ENCODE results near the gene RGL1.
A peak's percentile ranks its signal among the peaks of the same experiment; 100 is the strongest.

Gene RGL1

DNA sequence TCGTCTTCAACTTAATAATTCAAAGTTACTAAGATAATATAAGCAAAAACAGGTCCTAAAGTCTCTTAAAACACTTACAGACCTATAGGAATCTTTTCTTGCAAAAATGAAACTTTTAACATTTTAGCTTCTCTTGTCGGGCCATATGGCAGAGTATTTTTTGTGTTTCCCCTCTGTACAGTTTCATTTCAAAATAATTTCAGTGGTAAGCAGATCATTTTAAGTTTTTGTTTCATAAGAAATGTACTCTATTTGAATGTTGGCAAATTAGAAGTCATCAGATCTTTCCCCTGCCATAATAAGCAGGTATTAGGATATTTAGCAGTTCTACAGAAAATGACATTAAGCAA, 37.9 kb downstream of the RGL1 start:
- TF ChIP-seq, protein P1, sequence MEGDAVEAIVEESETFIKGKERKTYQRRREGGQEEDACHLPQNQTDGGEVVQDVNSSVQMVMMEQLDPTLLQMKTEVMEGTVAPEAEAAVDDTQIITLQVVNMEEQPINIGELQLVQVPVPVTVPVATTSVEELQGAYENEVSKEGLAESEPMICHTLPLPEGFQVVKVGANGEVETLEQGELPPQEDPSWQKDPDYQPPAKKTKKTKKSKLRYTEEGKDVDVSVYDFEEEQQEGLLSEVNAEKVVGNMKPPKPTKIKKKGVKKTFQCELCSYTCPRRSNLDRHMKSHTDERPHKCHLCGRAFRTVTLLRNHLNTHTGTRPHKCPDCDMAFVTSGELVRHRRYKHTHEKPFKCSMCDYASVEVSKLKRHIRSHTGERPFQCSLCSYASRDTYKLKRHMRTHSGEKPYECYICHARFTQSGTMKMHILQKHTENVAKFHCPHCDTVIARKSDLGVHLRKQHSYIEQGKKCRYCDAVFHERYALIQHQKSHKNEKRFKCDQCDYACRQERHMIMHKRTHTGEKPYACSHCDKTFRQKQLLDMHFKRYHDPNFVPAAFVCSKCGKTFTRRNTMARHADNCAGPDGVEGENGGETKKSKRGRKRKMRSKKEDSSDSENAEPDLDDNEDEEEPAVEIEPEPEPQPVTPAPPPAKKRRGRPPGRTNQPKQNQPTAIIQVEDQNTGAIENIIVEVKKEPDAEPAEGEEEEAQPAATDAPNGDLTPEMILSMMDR (IDR thresholded peaks at IDR 0.05; ENCODE audit: insufficient read depth, missing control alignments), result no peak
- DNase-seq (ENCODE audit: insufficient read length, low spot score) (no peak), FAIRE-seq (no peak)

DNA sequence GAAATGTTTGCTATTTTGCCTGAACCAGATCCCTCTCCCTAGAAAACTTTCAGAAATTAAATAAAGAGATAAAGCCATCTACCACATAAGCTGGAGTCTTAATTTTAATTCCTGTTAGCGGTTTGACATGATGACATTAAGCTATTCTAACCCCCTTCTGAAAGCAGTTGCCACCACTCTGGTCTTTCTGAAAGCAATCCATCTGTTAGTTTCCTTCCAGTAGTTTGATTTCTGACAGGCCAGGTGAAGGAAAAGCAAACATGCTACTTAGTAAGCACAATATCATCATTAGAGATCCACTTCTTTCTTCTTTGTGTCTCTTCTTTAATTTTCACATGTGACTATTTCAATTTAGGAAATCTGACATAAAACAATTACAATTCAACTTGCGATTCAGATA, 39.9 kb downstream of the RGL1 start:
- FAIRE-seq, result peak; percentile 93

GRCh38 chr1:183845681-183846080, 40.8 kb downstream of the RGL1 start:
- DNase-seq (ENCODE audit: insufficient read length, low spot score), result no peak
- FAIRE-seq, result peak; percentile 75
- TF ChIP-seq, protein P1 (IDR thresholded peaks at IDR 0.05; ENCODE audit: insufficient read depth, missing control alignments), result no peak

More for the DNA sequence above, 39.9 kb downstream of the RGL1 start:
- no peak for DNase-seq (ENCODE audit: insufficient read length, low spot score)
- TF ChIP-seq, protein P1 (IDR thresholded peaks at IDR 0.05; ENCODE audit: insufficient read depth, missing control alignments), result no peak

DNA sequence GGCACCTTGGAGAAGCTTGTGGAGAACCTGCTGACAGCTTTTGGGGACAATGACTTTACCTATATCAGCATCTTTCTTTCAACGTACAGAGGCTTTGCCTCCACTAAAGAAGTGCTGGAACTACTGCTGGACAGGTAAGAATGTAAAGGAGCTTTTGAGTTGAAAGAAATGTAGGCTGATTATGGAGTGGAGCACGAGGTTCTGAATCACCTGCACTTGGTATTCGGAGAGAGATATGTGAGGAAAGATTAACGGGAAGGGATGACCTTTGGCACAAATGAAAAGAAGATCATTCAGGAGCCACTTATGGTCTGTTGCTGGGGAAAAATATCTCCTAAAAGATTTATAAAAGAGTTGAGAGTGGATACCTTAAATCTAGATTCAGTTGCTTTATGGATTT, 42.7 kb downstream of the RGL1 start:
- FAIRE-seq, result no peak
- DNase-seq (ENCODE audit: insufficient read length, low spot score), result no peak
- TF ChIP-seq, protein P1 (IDR thresholded peaks at IDR 0.05; ENCODE audit: insufficient read depth, missing control alignments), result no peak

- FAIRE-seq, result peak; percentile 80
- DNase-seq (ENCODE audit: insufficient read length, low spot score), result no peak
- TF ChIP-seq, protein P1 (IDR thresholded peaks at IDR 0.05; ENCODE audit: insufficient read depth, missing control alignments), result no peak
Observed at GRCh38 chr1:183850852-183851251, 45.9 kb downstream of the RGL1 start.

GRCh38 chr1:183859119-183859518, 54.2 kb downstream of the RGL1 start:
- TF ChIP-seq, protein P1 (IDR thresholded peaks at IDR 0.05; ENCODE audit: insufficient read depth, missing control alignments), result no peak
- FAIRE-seq (no peak), DNase-seq (ENCODE audit: insufficient read length, low spot score) (no peak)

DNA sequence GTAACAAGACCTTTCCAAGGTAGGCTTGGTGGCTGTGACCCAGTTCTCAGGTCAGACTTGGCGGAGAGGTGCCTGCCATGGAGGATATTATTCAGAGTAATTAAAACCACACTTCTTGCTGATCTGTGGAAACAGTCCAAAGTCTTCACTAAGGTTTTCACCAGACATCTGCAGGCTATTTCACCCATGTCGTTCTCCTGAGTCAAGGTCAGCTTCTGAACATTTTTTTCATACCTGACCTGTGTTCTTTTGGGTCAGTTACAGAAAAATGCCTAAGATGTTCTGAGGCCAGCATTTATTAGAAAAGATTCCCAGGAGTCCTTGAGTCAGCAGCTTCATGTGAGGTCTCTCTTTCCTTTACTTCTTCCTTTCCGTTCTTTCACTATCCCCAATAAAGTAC, 54.9 kb downstream of the RGL1 start:
- DNase-seq (ENCODE audit: insufficient read length, low spot score) (no peak), FAIRE-seq (no peak)
- TF ChIP-seq, protein P1 (IDR thresholded peaks at IDR 0.05; ENCODE audit: insufficient read depth, missing control alignments), result no peak
